ENCODE measurements around the gene TFCP2L1.

The TFCP2L1 gene

DNA sequence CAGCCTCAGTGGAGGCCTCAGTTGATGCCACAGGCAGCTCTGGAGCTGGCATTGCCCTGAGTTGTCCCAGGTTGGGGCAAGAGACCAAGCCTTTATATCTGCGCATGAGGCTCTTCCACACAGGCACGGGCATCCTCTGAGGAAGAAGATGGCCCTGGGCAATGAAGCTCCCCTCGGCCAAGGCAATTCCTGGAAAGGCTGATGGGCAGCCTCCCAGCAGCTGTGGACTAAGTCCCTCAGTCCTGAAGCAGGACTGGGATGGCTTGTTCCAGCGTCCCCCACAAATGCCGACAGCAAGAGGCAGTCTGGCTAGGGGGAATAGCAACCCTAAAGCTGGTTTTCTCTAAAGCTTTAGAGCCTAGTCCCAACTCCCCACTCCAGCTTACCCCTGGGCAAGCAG is 90.0 kb downstream of the TFCP2L1 start:
- no peak for DNase-seq

GRCh38 chr2:121194626-121195025 is 90.4 kb downstream of the TFCP2L1 start:
- no peak for DNase-seq

DNA sequence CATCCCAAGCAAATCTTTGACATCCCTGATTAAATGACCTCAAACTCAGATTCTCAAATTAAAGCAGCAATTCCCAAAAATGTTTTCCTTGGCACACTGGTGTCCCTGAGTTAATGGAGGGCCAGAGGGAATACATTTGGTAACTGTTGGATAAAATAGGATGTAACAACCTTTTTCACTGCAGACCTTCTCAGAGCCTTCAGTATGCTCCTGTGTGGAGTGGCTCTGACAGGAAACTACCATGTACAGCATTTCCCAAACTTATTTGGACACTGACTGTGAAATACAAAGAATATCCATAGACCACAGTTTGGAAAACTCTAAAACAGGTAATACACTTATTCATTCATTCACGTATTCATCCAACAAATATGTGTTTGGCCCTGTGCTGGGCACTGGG is 91.8 kb downstream of the TFCP2L1 start:
- no peak for DNase-seq

DNA sequence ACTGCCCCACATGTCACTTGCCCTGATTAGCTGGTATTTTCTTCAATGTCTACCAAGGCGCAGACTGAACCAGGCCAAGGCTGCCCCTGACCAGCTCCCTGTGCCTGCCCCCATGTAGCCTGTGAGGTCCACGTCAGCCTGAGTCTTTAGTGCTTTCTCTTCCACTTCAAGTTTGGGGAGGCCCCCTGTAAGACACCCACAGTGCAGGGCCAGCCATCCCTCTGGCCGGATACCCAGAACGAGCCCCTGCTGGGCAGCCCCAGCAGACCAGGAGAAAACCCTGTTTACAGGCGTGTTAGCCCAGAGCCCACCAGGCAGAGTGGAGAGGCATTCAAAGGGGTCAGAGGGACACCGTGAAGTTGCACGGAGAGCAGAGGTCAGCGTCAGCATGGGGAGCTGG is 92.4 kb downstream of the TFCP2L1 start:
- no peak for DNase-seq

GRCh38 chr2:121191191-121192170 is 93.5 kb downstream of the TFCP2L1 start:
- no peak for DNase-seq

DNA sequence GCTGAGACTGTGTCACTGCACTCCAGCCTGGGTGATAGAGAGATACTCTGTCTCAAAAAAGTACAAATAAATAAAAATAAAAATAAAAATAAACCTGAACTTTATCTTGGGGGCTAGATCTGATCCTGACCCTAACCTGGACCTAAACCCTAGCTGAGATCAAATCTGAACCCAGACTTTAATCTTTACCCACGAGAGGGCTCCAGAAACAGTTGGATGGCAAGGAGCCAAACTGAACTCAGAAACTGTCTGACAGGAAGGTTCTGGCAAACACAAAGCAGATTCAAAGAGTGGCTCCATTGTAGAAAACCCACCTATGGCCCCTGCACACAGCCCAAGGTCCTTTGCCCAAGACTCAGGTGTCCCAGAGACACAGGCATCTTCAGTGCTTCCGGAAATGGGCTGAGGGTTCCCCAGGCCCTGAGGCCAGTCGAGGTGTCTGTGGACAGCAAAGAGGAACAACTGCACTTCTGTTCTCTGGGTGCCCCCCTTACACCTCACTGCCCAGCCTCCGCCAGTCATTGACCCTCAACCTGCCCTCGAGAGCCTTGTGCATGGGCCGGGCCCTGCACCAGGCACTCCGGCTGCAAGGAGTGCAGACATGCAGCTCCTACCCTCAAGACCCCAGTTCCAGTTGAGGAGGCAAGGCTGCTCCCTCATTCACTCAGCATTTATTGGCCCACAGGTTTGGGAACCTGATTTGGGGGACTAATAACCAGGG is 95.2 kb downstream of the TFCP2L1 start:
- DNase-seq = no peak

DNA sequence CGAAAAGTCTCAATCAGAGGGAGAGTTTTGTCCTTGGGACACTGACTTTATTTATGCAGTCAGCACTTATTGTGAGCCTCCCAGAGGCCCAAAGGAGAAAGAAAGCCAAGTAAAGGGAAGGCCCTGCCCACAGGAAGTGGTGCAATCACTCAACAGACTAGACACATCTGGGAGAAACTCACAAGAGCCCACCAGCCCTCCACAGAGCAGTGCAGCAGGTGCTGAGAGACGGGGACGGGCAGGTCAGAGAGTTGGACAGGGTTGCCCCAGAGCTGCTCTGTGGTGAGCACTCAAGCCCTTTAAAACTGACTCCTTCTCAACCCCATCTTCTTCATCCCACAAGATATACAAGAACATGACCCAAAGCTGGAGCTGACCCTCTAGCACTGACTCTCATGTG is 96.0 kb downstream of the TFCP2L1 start:
- DNase-seq = no peak

GRCh38 chr2:121187982-121188411 is 97.0 kb downstream of the TFCP2L1 start:
- no peak for DNase-seq

GRCh38 chr2:121187351-121187981 is 97.5 kb downstream of the TFCP2L1 start:
- DNase-seq = no peak

DNA sequence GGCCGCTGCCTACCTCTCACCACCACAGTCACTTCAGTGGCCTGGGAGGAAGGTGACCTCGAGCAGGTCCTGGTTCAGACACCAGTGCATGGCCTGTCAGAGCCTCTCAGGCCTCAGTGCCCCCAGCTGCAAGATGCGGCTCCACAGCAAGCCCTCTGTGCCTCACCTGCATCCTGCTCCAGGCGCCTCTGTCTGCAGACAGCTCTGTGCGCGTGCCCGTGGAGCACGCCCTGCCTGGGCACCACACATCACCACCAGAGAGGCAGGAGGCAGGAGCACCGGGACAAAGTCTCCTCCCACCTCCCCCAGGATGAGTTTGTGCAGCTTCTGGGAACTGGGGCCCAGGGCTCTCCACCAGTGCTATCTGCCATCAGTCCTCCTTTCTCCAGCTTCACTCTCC is 98.7 kb downstream of the TFCP2L1 start:
- DNase-seq = no peak

- no peak for DNase-seq
Observed at GRCh38 chr2:121185571-121186074, 99.4 kb downstream of the TFCP2L1 start.

DNA sequence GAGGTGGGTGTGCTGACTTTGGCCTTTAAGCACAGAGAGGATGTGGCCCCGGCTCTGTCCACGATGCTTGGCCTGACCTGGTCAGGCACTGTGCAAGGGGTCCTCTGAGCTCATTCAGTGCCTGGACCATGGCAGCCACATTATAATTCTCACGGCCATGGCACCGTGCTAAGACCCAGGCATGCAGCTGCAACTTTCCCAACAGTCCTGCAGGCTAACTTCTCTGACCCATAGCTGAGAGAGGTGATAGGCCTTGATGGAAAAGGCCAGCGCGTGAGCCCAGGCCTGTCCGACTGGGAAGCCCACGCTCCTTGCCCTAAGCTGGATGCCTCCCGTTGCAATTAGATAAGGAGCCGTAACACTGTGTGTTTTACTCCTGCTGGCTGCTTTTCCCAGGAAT is 99.9 kb downstream of the TFCP2L1 start:
- DNase-seq = no peak

- DNase-seq = no peak
Observed at GRCh38 chr2:121184248-121184862, 100.6 kb downstream of the TFCP2L1 start.

DNA sequence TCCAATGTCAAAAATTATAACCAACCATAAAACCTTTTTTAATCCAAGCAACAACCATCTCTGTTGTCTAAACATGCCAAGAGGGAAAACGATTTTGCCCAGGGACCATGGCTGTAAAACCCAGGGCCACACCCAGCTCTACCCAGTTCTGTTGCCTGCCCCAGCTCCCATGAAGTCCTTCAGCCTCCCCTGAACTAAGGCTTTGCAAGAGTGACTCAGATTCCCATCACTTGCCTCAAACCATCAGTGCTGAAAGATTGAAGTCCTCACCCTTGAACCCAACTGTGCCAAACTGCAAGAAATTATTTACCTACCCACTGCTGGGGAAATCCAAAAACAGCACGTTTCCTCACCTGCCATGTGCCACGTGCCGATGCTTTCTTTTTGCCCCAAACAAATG is 102.5 kb downstream of the TFCP2L1 start:
- DNase-seq = no peak

DNA sequence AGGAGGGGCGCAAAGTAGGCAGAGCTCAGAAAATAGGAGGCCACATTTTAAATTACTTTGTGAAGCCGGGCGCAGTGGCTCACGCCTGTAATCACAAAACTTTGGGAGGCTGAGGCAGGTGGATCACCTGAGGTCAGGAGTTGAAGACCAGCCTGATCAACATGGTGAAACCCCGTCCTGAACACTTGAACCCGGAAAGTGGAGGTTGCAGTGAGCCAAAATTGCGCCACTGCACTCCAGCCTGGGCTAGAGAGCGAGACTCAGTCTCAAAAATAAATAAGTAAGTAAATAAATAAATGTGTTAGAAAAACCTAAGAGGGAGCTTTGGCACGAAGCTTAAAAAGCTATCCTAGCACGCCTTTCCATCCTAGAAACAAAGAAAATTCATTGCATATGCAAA is 105.5 kb downstream of the TFCP2L1 start:
- DNase-seq = no peak

DNA sequence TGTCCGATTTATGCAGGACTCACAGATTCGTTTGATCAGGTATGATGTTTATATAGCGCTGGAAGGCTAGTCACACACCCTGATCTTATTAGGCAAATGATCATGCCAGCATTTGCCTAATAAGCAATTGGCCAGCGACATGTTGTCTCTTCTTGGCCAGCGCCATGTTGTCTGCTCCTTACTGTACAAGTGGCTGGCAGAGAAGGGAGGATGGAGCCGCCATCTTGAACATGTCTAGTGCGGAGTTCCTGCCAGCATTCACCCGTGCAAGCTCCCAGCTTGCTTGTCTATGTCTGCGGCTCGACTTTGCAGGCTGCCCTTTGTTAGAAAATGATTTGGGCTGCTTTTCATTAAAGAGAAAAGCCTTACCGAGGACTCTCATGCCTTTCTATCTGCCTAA is 106.3 kb downstream of the TFCP2L1 start:
- no peak for DNase-seq

- no peak for DNase-seq
Observed at GRCh38 chr2:121177896-121178295, 107.1 kb downstream of the TFCP2L1 start.

DNA sequence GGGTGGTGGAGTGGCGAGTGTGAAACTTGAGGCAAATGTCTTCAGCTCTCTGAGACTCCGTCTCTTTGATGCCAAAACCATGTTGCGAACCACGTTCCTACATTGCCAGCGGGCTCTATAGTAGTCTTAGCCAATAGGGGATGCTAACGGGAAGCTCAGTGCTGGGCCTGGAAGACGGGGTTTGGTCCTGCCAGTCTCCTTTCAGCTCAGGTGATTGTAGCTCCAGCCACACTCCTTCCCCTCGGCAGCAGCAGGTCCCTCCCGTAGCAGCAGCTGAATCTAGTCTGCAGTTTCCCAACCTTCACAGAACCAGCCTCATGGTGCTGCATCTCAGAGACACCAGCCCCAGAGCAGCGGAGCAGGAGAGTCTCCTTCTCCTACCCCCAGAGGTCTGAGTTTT is 109.7 kb downstream of the TFCP2L1 start:
- DNase-seq = no peak

GRCh38 chr2:121173806-121174205 is 111.2 kb downstream of the TFCP2L1 start:
- DNase-seq = no peak

DNA sequence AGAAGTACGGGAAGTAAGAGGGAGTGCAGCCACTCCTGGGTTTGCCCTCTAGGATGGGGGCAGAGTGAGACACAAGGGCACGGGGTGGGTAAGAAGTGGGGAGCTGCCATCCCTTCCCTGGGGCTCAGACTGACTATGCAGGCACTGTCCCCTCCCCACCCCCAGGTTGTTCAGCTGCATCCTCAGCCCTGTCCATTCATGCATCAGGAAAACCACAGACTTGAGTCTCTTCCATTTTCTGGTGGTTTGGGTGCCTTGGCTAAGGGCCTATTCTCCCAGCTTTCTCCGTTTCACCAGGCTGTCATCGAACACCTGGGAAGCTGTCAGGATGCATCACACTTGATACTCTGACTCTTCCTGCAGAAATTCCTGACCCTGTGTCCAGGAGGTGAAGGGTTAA is 111.9 kb downstream of the TFCP2L1 start:
- DNase-seq = no peak

DNA sequence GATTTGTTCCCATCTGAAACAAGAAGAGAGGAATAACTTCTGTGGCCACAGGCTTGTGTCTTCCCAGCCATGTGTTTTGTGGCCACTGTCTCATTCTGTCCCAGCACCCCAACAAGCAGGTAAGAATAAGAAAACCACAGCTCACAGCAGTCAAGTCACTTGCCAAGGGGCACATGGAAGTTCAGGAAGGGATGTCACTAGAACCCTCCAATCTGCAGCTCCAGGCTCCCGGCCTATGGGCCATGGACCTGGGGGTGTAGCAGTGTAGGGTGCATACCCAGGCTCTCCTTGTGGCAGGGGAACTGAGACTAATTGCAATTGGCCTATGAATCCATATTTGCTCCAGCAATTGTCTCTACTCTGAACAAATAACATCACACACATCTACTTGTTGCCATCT is 112.5 kb downstream of the TFCP2L1 start:
- no peak for DNase-seq

- DNase-seq = no peak
Observed at GRCh38 chr2:121171625-121172119, 113.3 kb downstream of the TFCP2L1 start.

Measured in fibroblast of skin of abdomen (primary cell).